Fibroblast of lung (primary cell): Measurements from ENCODE around the gene EHMT1.

Experiments
- CTCF ChIP-seq, 2 donors: IDR thresholded peaks in 1 of 2; conservative IDR thresholded peaks in 1 of 2; 1 replicate in 1 of 2; 2 replicates in 1 of 2; pipeline ENCODE4 v1.5.1; 2011 to 2012; ENCODE audit warnings: low read length in 2 of 2, control low read depth in 1 of 2, inconsistent platforms in 1 of 2, low read depth in 1 of 2, mild to moderate bottlenecking in 1 of 2
- EZH2 ChIP-seq: IDR thresholded peaks from 2 replicates; pipeline ENCODE4 v1.5.1; 2012; ENCODE audit warnings: low read length, control low read depth, mild to moderate bottlenecking; ENCODE audit errors: missing control alignments

GRCh38 chr9:137615387-137615871 lies 3.4 kb upstream of the EHMT1 start:
- TF ChIP-seq CTCF (conservative IDR thresholded peaks at IDR 0.05 in 1 of 2, IDR thresholded peaks at IDR 0.05 in 1 of 2; ENCODE audit: low read depth in 1 of 2, low read length in 2 of 2) (no peak), EZH2 (no peak)
